PC-3 (cell line): ENCODE measurements around the gene ZNF407.

Source experiments
- EZH2 ChIP-seq: fragments of 300-600 bp; sonication (generic); IDR thresholded peaks from one replicate; pipeline ENCODE4 v1.6.1; 2017; ENCODE audit warnings: antibody characterized with exemption, mild to moderate bottlenecking, low read length; ENCODE audit not compliant: unreplicated experiment
- EZH2phosphoT487 ChIP-seq: fragments of 300-600 bp; sonication (generic); IDR thresholded peaks from 2 replicates; pipeline ENCODE4 v1.6.1; 2018; ENCODE audit warnings: mild to moderate bottlenecking, antibody characterized with exemption, low read length, borderline replicate concordance
- TF ChIP-seq, protein P1 (sequence below): fragments of 300-600 bp; sonication (generic); conservative IDR thresholded peaks from 2 replicates; pipeline ENCODE4 v1.5.1; 2017; ENCODE audit warnings: antibody characterized with exemption, low read depth, mild to moderate bottlenecking, low read length

GRCh38 chr18:74803117-74803516 lies 205.4 kb downstream of the ZNF407 start:
- TF ChIP-seq, protein P1, sequence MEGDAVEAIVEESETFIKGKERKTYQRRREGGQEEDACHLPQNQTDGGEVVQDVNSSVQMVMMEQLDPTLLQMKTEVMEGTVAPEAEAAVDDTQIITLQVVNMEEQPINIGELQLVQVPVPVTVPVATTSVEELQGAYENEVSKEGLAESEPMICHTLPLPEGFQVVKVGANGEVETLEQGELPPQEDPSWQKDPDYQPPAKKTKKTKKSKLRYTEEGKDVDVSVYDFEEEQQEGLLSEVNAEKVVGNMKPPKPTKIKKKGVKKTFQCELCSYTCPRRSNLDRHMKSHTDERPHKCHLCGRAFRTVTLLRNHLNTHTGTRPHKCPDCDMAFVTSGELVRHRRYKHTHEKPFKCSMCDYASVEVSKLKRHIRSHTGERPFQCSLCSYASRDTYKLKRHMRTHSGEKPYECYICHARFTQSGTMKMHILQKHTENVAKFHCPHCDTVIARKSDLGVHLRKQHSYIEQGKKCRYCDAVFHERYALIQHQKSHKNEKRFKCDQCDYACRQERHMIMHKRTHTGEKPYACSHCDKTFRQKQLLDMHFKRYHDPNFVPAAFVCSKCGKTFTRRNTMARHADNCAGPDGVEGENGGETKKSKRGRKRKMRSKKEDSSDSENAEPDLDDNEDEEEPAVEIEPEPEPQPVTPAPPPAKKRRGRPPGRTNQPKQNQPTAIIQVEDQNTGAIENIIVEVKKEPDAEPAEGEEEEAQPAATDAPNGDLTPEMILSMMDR: no peak
- TF ChIP-seq EZH2: no peak
- no peak for TF ChIP-seq EZH2phosphoT487
